Osteocyte (in vitro differentiated cells): ENCODE measurements around the gene PRCC. TPM values are rescaled to one million over a fixed set of nuclear protein-coding genes. Genes with fewer than 3 reads are reported as not detected.
A peak's percentile ranks its signal among the peaks of the same experiment; 100 is the strongest.

ENCODE experiments used
- DNase-seq: peaks from one replicate; pipeline ENCODE4 v3.0.0; 2021; ENCODE audit warnings: mixed read lengths; ENCODE audit not compliant: unreplicated experiment; ENCODE audit errors: extremely low spot score
- H3K27ac Mint-ChIP-seq: one replicate; pipeline ENCODE4 v1.8.0; 2021; ENCODE audit warnings: mild to moderate bottlenecking, mixed read lengths; ENCODE audit not compliant: unreplicated experiment
- H3K27me3 Mint-ChIP-seq: one replicate; pipeline ENCODE4 v1.8.0; 2021; ENCODE audit warnings: mixed read lengths; ENCODE audit not compliant: unreplicated experiment
- H3K36me3 Mint-ChIP-seq: one replicate; pipeline ENCODE4 v1.8.0; 2021; ENCODE audit warnings: mixed read lengths; ENCODE audit not compliant: unreplicated experiment
- H3K4me1 Mint-ChIP-seq: one replicate; pipeline ENCODE4 v1.8.0; 2021; ENCODE audit warnings: mixed read lengths; ENCODE audit not compliant: unreplicated experiment
- H3K4me3 Mint-ChIP-seq: one replicate; pipeline ENCODE4 v1.8.0; 2021; ENCODE audit warnings: mild to moderate bottlenecking, moderate library complexity, mixed read lengths; ENCODE audit not compliant: unreplicated experiment
- H3K9me3 Mint-ChIP-seq: one replicate; pipeline ENCODE4 v1.8.0; 2021; ENCODE audit warnings: mixed read lengths; ENCODE audit not compliant: unreplicated experiment
- CTCF ChIP-seq: fragments of 200-600 bp; sonication (generic); IDR thresholded peaks from 2 replicates; pipeline ENCODE4 v1.5.0; 2021; ENCODE audit warnings: antibody characterized with exemption, mild to moderate bottlenecking, moderate library complexity
- total RNA-seq: library from RNA; stranded (reverse); gene quantifications from 2 replicates; pipeline ENCODE4 v1.2.1, GENCODE V29; 2021

The PRCC gene
- total RNA-seq, 1 donor from 2014 or later: 85.4 TPM

GRCh38 chr1:156750711-156751450 is 16.5 kb upstream of the PRCC start:
- peak; percentile 4 for TF ChIP-seq CTCF
- Mint-ChIP-seq H3K4me1 (peaks cover 61% of the 10 kb centered on the region), H3K36me3 (peaks cover 3% of the 10 kb centered on the region), H3K4me3 (peak overlapping the region; percentile 88), H3K27me3 (no peaks in the 10 kb centered on the region), H3K9me3 (no peaks in the 10 kb centered on the region), H3K27ac (peak overlapping the region; percentile 100)
- no peak for DNase-seq

GRCh38 chr1:156751451-156751756 is 15.9 kb upstream of the PRCC start, which contains the start of gene HDGF:
Gene HDGF (minus strand): TSS chr1:156751675. CDS start chr1:156751429, 246 bp downstream.
- H3K9me3 Mint-ChIP-seq: no peaks in the 10 kb centered on the region
- peak within 1 kb of the TSS; percentile 93 for H3K4me3 Mint-ChIP-seq
- H3K27ac Mint-ChIP-seq: peak within 1 kb of the TSS; percentile 100
- DNase-seq: no peak
- no peak for TF ChIP-seq CTCF
- no peaks in the 10 kb centered on the region for H3K27me3 Mint-ChIP-seq
- peaks cover 56% of the 10 kb centered on the region for H3K4me1 Mint-ChIP-seq
- peaks cover 1% of the 10 kb centered on the region for H3K36me3 Mint-ChIP-seq

GRCh38 chr1:156751757-156752481 is 15.4 kb upstream of the PRCC start:
- Mint-ChIP-seq H3K36me3 (peaks cover 1% of the 10 kb centered on the region), H3K27ac (peak overlapping the region; percentile 92), H3K4me3 (peak overlapping the region; percentile 93), H3K27me3 (no peaks in the 10 kb centered on the region), H3K4me1 (peaks cover 50% of the 10 kb centered on the region), H3K9me3 (no peaks in the 10 kb centered on the region)
- peak; percentile 98 for DNase-seq
- no peak for TF ChIP-seq CTCF

GRCh38 chr1:156752843-156753482 is 14.4 kb upstream of the PRCC start:
- no peak overlapping the region for H3K27ac Mint-ChIP-seq
- no peaks in the 10 kb centered on the region for H3K27me3 Mint-ChIP-seq

More at GRCh38 chr1:156752843-156753482, 14.4 kb upstream of the PRCC start:
- TF ChIP-seq CTCF: no peak
- Mint-ChIP-seq H3K9me3 (no peaks in the 10 kb centered on the region), H3K36me3 (peaks cover 1% of the 10 kb centered on the region), H3K4me3 (peak overlapping the region; percentile 93), H3K4me1 (peaks cover 41% of the 10 kb centered on the region)
- no peak for DNase-seq
